HepG2 (cell line): ENCODE results near the gene TRIM8. TPM values are rescaled to one million over a fixed set of nuclear protein-coding genes. Genes with fewer than 3 reads are reported as not detected.

ENCODE experiments used
- CCAR2 ChIP-seq: fragments of 200-400 bp; formaldehyde crosslinking; optimal IDR thresholded peaks from 2 replicates; pipeline ENCODE3; 2018; ENCODE audit warnings: low read depth, mild to moderate bottlenecking, low read length, moderate library complexity
- CSRNP2 ChIP-seq: sonication (generic); formaldehyde crosslinking; conservative IDR thresholded peaks from 2 replicates; pipeline ENCODE4 v1.8.0; 2022; ENCODE audit warnings: low read depth, missing genetic modification reagents
- DNMT3B ChIP-seq: conservative IDR thresholded peaks from 2 replicates; pipeline ENCODE4 v1.6.1; 2016; ENCODE audit warnings: missing biosample characterization, control low read depth
- HBP1 ChIP-seq: IDR thresholded peaks from 2 replicates; pipeline ENCODE4 v1.6.1; 2016; ENCODE audit warnings: low read depth, control low read depth
- HIC2 ChIP-seq: sonication (generic); formaldehyde crosslinking; IDR thresholded peaks from 2 replicates; pipeline ENCODE4 v1.9.0; 2022; ENCODE audit warnings: low read depth, missing genetic modification reagents
- HIVEP1 ChIP-seq: sonication (generic); formaldehyde crosslinking; IDR thresholded peaks from 2 replicates; pipeline ENCODE4 v1.4.0; 2020; ENCODE audit warnings: mild to moderate bottlenecking, missing genetic modification reagents
- MAX ChIP-seq: IDR thresholded peaks from 2 replicates; pipeline ENCODE4 v1.6.1; 2012; ENCODE audit warnings: inconsistent platforms
- MEIS1 ChIP-seq: sonication (generic); formaldehyde crosslinking; IDR thresholded peaks from 2 replicates; pipeline ENCODE4 v1.9.0; 2021; ENCODE audit warnings: mild to moderate bottlenecking, missing genetic modification reagents, moderate library complexity, borderline replicate concordance
- NCOA5 ChIP-seq: sonication (generic); formaldehyde crosslinking; IDR thresholded peaks from 2 replicates; pipeline ENCODE4 v1.4.0; 2020; ENCODE audit warnings: missing genetic modification reagents
- NFIB ChIP-seq: sonication (generic); formaldehyde crosslinking; IDR thresholded peaks from 2 replicates; pipeline ENCODE4 v1.9.0; 2021; ENCODE audit warnings: missing genetic modification reagents, mild to moderate bottlenecking, borderline replicate concordance
- PHF21A ChIP-seq: sonication (generic); formaldehyde crosslinking; IDR thresholded peaks from 2 replicates; pipeline ENCODE4 v1.5.0; 2020; ENCODE audit warnings: mild to moderate bottlenecking, missing genetic modification reagents
- POGZ ChIP-seq: sonication (generic); formaldehyde crosslinking; IDR thresholded peaks from 2 replicates; pipeline ENCODE4 v1.4.0; 2020; ENCODE audit warnings: mild to moderate bottlenecking, missing genetic modification reagents
- POLR2A ChIP-seq, 2 experiments: IDR thresholded peaks; 2 replicates each; pipeline ENCODE4 v1.6.1; 2011; ENCODE audit warnings: low read depth in 2 of 2, low read length in 2 of 2, mild to moderate bottlenecking in 1 of 2, moderate library complexity in 1 of 2; ENCODE audit not compliant: insufficient read depth in 1 of 2
- RELA ChIP-seq: sonication (generic); formaldehyde crosslinking; IDR thresholded peaks from 2 replicates; pipeline ENCODE4 v1.4.0; 2020; ENCODE audit warnings: missing genetic modification reagents
- SUZ12 ChIP-seq: fragments of 150-350 bp; IDR thresholded peaks from 2 replicates; pipeline ENCODE4 v1.6.1; 2014; ENCODE audit warnings: low read depth, low read length
- THYN1 ChIP-seq: sonication (generic); formaldehyde crosslinking; IDR thresholded peaks from 2 replicates; pipeline ENCODE4 v1.8.1; 2023; ENCODE audit warnings: low read depth, mild to moderate bottlenecking, moderate library complexity, missing genetic modification reagents, borderline replicate concordance
- TOPORS ChIP-seq: sonication (generic); formaldehyde crosslinking; IDR thresholded peaks from 2 replicates; pipeline ENCODE4 v1.8.0; 2023; ENCODE audit warnings: mild to moderate bottlenecking, missing genetic modification reagents
- U2AF1 ChIP-seq: fragments of 200-400 bp; formaldehyde crosslinking; optimal IDR thresholded peaks from 2 replicates; pipeline ENCODE3; 2017; ENCODE audit warnings: mild to moderate bottlenecking, low read depth, low read length
- ZNF430 ChIP-seq: sonication (generic); formaldehyde crosslinking; IDR thresholded peaks from 2 replicates; pipeline ENCODE4 v1.9.0; 2021; ENCODE audit warnings: mild to moderate bottlenecking, missing genetic modification reagents
- ZNF749 ChIP-seq: sonication (generic); formaldehyde crosslinking; IDR thresholded peaks from 2 replicates; pipeline ENCODE4 v1.8.0; 2022; ENCODE audit warnings: mild to moderate bottlenecking, missing genetic modification reagents, moderate library complexity, borderline replicate concordance
- ZNF766 ChIP-seq: sonication (generic); formaldehyde crosslinking; IDR thresholded peaks from 2 replicates; pipeline ENCODE4 v1.5.0; 2020; ENCODE audit warnings: missing genetic modification reagents, borderline replicate concordance
- ZNF772 ChIP-seq: sonication (generic); formaldehyde crosslinking; IDR thresholded peaks from 2 replicates; pipeline ENCODE4 v1.5.0; 2020; ENCODE audit warnings: mild to moderate bottlenecking, missing genetic modification reagents
- ZNF788 ChIP-seq: sonication (generic); formaldehyde crosslinking; IDR thresholded peaks from 2 replicates; pipeline ENCODE4 v1.5.0; 2020; ENCODE audit warnings: mild to moderate bottlenecking, missing genetic modification reagents, borderline replicate concordance
- polyA plus RNA-seq, 8 experiments: library from polyadenylated mRNA; depleted of rRNA in 3 of 8; stranded (reverse) in 7 of 8; unstranded in 1 of 8; fragments of >200 nt; fragmentation: Illumina TruSeq in 4 of 8; extraction: Trizol in 4 of 8; gene quantifications; 2 replicates each; pipeline versions ENCODE4 v1.2.1 to v1.2.3, GENCODE V29; 2011 to 2016; ENCODE audit warnings: low read depth in 4 of 8, missing spikeins in 1 of 8, mixed read lengths in 1 of 8; ENCODE audit not compliant: insufficient read depth in 1 of 8
- total RNA-seq, 5 experiments: library from RNA; depleted of rRNA; stranded (reverse); fragments of >200 nt; fragmentation: Illumina TruSeq; extraction: Trizol; gene quantifications; 2 replicates each; pipeline ENCODE4 v1.2.3, GENCODE V29; 2016; ENCODE audit warnings: low read depth in 1 of 5
- TF ChIP-seq, protein P1 (sequence below): sonication (generic); formaldehyde crosslinking; conservative IDR thresholded peaks from 2 replicates; pipeline ENCODE4 v1.4.0; 2020; ENCODE audit warnings: missing genetic modification reagents

Gene TRIM8
- total and polyA plus RNA-seq, 2 of the 13 experiments (the other 11 are each of a cell fraction or from before 2014, with no cell fraction given) = 38.9 to 66.5 TPM

DNA sequence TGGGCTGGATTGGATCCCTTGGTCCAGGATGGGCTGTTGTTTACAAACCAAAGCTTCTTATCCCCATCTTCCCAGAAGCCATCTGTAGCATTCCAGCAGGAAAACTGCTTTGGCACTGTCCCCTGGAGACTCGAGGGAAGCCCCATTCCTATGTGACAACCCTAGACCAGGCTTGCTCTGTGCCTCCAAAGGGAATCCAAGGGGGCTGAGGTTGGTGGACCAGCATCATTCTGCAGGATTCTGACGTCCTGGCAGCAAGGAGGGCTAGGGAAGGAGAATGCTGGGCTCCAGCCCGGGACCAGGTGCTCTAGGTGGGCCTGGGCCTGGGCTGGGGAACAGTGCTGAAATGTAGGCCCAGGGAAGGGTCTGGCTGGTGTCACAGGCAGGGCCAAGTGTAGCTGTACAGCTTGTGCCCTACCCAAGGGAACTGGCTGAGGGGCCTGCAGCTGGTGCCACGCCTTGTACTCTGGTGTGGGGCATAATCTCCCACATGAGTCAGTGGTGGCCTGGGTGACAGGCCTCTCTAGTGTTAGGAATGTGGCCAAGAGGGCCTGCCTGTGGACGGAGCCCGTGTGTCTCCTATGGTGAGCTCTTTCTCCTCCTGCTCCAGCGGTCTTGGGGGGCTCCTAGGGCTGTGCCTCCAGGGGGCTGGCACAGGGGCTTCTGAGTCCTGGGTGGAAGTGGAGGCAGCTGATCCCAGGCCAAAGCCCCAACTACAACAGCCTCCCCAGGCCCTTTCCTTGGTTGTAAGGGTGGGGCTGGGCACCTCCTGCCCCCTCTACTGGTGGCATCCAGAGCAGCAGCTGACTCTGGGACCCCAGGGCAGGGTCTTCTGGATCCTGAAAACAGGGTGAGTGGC lies 25.2 kb downstream of the TRIM8 start (continued):
- no peak for TF ChIP-seq CSRNP2 (CRISPR knock-in tag)
- no peak for TF ChIP-seq NCOA5 (CRISPR knock-in tag)
- TF ChIP-seq ZNF788 = no peak
- 0 out of 2 replicates have a peak, but pooled peaks have one; percentile 38 for TF ChIP-seq MEIS1
- TF ChIP-seq ZNF430 (CRISPR knock-in tag) = no peak
- TF ChIP-seq DNMT3B (CRISPR knock-in tag) = no peak
- no peak for TF ChIP-seq HIVEP1
- TF ChIP-seq ZNF766 = 0 out of 2 replicates have a peak, but pooled peaks have one; percentile 45
- TF ChIP-seq SUZ12 = no peak
- TF ChIP-seq CCAR2 = no peak
- peak; percentile 36; the same call in 1 of the 2 replicates for TF ChIP-seq MAX
- no peak; the same call in 1 of the 2 replicates for TF ChIP-seq HBP1 (CRISPR knock-in tag)
- peak; percentile 12 for TF ChIP-seq U2AF1
- no peak for TF ChIP-seq POGZ (CRISPR knock-in tag)
- TF ChIP-seq POLR2A (IDR thresholded peaks at IDR 0.05; ENCODE audit: insufficient read depth in 1 of 2, low read depth in 2 of 2, low read length in 2 of 2) = no peak
- TF ChIP-seq HIC2 (CRISPR knock-in tag) = no peak
- TF ChIP-seq ZNF772 (CRISPR knock-in tag) = no peak
- TF ChIP-seq PHF21A (CRISPR knock-in tag) = peak; percentile 47; the same call in 1 of the 2 replicates
- no peak for TF ChIP-seq RELA (CRISPR knock-in tag)
- no peak for TF ChIP-seq THYN1 (CRISPR knock-in tag)
- no peak for TF ChIP-seq ZNF749
- no peak for TF ChIP-seq TOPORS (CRISPR knock-in tag)
- TF ChIP-seq, protein P1, sequence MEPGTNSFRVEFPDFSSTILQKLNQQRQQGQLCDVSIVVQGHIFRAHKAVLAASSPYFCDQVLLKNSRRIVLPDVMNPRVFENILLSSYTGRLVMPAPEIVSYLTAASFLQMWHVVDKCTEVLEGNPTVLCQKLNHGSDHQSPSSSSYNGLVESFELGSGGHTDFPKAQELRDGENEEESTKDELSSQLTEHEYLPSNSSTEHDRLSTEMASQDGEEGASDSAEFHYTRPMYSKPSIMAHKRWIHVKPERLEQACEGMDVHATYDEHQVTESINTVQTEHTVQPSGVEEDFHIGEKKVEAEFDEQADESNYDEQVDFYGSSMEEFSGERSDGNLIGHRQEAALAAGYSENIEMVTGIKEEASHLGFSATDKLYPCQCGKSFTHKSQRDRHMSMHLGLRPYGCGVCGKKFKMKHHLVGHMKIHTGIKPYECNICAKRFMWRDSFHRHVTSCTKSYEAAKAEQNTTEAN (CRISPR knock-in tag) = no peak
- no peak for TF ChIP-seq NFIB
